ENCODE results near the gene CRYBB3. TPM values are rescaled to one million over a fixed set of nuclear protein-coding genes. Genes with fewer than 3 reads are reported as not detected.

The CRYBB3 gene
- total RNA-seq, 1 experiment from 2014 or later = 0.64 TPM

GRCh38 chr22:25213221-25213620 lies 13.6 kb downstream of the CRYBB3 start:
- no peaks in the 10 kb centered on the region for H3K4me1 ChIP-seq (ENCODE audit: control insufficient read depth in 1 of 2, insufficient read depth in 2 of 2, low read length in 2 of 2)
- intact Hi-C loops (cut with micrococcal nuclease) = no loop called here
- RAD21 ChIA-PET (ENCODE audit: low non-redundant PET in 1 of 2, low total read pairs in 2 of 2, uncharacterized antibody in 2 of 2, unreplicated experiment in 2 of 2) = no interaction called here
- TF ChIP-seq SP1 (IDR thresholded peaks at IDR 0.05; ENCODE audit: low read depth) (no peak), EZH2phosphoT487 (IDR thresholded peaks at IDR 0.05; ENCODE audit: borderline replicate concordance) (no peak), REST (IDR thresholded peaks at IDR 0.05; ENCODE audit: low read depth) (no peak), FOSL1 (IDR thresholded peaks at IDR 0.05; ENCODE audit: low read depth) (no peak), ATF3 (IDR thresholded peaks at IDR 0.05) (no peak), TCF7L2 (IDR thresholded peaks at IDR 0.05; ENCODE audit: borderline replicate concordance, extremely low read depth, insufficient read depth, insufficient read length) (no peak)
- peaks cover 0 to 5% of the 10 kb centered on the region in 2 experiments; a peak in 1 of 4 replicates for H3K9me3 ChIP-seq (ENCODE audit: control insufficient read depth in 1 of 2, insufficient read depth in 1 of 2, low read depth in 1 of 2, low read length in 2 of 2)
- no TSS peak for BruUV-seq (replicated peaks)
- H3K27ac ChIP-seq (ENCODE audit: low read depth, low read length) = no peak overlapping the region
- POLR2A ChIA-PET = no interaction called here
- no peaks in the 10 kb centered on the region for H3K9me2 ChIP-seq (ENCODE audit: insufficient read depth)
- H2AFZ ChIP-seq (ENCODE audit: low read depth, low read length, poor library complexity, severe bottlenecking) = no peak overlapping the region
- H3K9ac ChIP-seq (ENCODE audit: low read length) = no peak overlapping the region
- CTCF ChIA-PET = interaction anchor here (1.3 kb wide), 1 partner anchor 11 kb away, joined by 9 read pairs; no protein-coding TSS in a partner anchor
- H3K36me3 ChIP-seq (ENCODE audit: control insufficient read depth in 1 of 2, insufficient read depth in 2 of 2, low read length in 2 of 2) = no peaks in the 10 kb centered on the region
- DNase-seq (ENCODE audit: low read depth, low spot score) (no peak), ATAC-seq (no peak)
- H3K4me2 ChIP-seq (ENCODE audit: low read length) = no peak overlapping the region
- 0 out of 2 replicates have a peak, but pooled peaks cover 4% of the 10 kb centered on the region for H3K27me3 ChIP-seq (ENCODE audit: insufficient read depth, low read length)
- H4K20me1 ChIP-seq (ENCODE audit: insufficient read depth) = no peaks in the 10 kb centered on the region
- H3K4me3 ChIP-seq (replicated peaks in 1 of 2; ENCODE audit: low read depth in 1 of 2, low read length in 2 of 2) = no peak overlapping the region
- H3K79me2 ChIP-seq (ENCODE audit: insufficient read depth, low read length) = no peaks in the 10 kb centered on the region

Data from HCT116 (cell line).